ENCODE measurements around the gene DAB2IP.

GRCh38 chr9:121649476-121650216 lies 1.8 kb upstream of the DAB2IP start:
- no peak for TF ChIP-seq POLR2A (IDR thresholded peaks at IDR 0.05; ENCODE audit: low read depth, low read length)
- TF ChIP-seq RAD21 (IDR thresholded peaks at IDR 0.05; ENCODE audit: low read length): no peak
